Measurements from ENCODE around the gene TBC1D24. TPM values are rescaled to one million over a fixed set of nuclear protein-coding genes. Genes with fewer than 3 reads are reported as not detected.

TBC1D24 gene
- total and polyA plus RNA-seq, 11 donors = 4.0 to 19.2 (median 11.6) TPM

- ATAC-seq (peak; percentile 98 to 100 (median 98)), DNase-seq (peak; percentile 96 to 98 (median 98))
- 0 to 1% (median 1%) methylated on average over 40 to 66 of the region's 66 CpGs for WGBS, 4 donors
- H3K4me3 ChIP-seq = peak within 1 kb of the TSS; percentile 44 to 74 (median 60)
- TF ChIP-seq POLR2A (IDR thresholded peaks at IDR 0.05) = no peak
- TF ChIP-seq, protein P1, sequence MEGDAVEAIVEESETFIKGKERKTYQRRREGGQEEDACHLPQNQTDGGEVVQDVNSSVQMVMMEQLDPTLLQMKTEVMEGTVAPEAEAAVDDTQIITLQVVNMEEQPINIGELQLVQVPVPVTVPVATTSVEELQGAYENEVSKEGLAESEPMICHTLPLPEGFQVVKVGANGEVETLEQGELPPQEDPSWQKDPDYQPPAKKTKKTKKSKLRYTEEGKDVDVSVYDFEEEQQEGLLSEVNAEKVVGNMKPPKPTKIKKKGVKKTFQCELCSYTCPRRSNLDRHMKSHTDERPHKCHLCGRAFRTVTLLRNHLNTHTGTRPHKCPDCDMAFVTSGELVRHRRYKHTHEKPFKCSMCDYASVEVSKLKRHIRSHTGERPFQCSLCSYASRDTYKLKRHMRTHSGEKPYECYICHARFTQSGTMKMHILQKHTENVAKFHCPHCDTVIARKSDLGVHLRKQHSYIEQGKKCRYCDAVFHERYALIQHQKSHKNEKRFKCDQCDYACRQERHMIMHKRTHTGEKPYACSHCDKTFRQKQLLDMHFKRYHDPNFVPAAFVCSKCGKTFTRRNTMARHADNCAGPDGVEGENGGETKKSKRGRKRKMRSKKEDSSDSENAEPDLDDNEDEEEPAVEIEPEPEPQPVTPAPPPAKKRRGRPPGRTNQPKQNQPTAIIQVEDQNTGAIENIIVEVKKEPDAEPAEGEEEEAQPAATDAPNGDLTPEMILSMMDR (IDR thresholded peaks at IDR 0.05) = no peak
- H3K27me3 ChIP-seq = no peaks in the 10 kb centered on the region
- no peaks in the 10 kb centered on the region for H3K9me3 ChIP-seq
- H3K4me1 ChIP-seq = peaks cover 0 to 19% (median 10%) of the 10 kb centered on the region in 12 donors
- H3K36me3 ChIP-seq = peaks cover 0 to 11% (median 0%) of the 10 kb centered on the region in 9 donors
- intact Hi-C loops (cut with DNase I) = loop anchor here in 1 of 10 donors (1.0 kb wide), 1 partner anchor 16 kb away; no protein-coding TSS in a partner anchor
- peak within 1 kb of the TSS in 8 of 12 donors; percentile 3 to 68 (median 55) for H3K27ac ChIP-seq
Measured at GRCh38 chr16:2459647-2460390, 15.1 kb upstream of the TBC1D24 start, which contains the start of gene TEDC2. Gene TEDC2 (plus strand): TSS chr16:2460109. CDS start chr16:2460145, 36 bp downstream.

DNA sequence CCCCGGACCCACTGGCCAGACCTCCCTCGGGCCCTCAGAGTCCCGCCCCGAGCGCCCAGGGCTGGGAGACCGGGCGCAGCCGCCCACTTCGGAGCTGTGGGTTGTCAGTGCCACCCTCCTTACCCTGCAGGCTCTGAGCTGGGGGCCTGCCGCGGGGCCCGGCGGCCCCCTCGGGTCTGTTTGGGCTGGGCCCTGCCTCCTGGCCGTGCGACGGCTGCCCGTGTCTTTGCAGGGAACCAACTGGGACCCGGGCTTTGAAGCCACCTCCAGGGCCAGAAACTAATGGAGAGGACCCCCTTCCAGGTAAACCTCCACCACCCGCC is 14.6 kb upstream of the TBC1D24 start:
- H3K4me3 ChIP-seq = peak overlapping the region; percentile 44 to 74 (median 60)
- 0 to 6% (median 3%) methylated on average over 5 to 20 of the region's 20 CpGs for WGBS, 4 donors
- H3K27ac ChIP-seq = peak overlapping the region in 1 of 12 donors; percentile 67

DNA sequence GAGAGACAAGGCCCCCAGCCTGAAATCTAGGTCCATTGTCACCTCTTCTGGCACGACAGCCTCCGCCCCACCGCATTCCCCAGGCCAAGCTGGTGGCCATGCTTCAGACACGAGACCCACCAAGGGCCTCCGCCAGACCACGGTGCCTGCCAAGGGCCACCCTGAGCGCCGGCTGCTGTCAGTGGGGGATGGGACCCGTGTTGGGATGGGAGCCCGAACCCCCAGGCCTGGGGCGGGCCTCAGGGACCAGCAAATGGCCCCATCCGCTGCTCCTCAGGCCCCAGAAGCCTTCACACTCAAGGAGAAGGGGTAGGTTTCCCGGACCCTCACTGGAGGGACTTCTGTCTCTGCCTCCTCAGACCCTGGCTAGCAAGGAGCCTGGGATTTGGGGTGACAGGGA is 14.0 kb upstream of the TBC1D24 start:
- no peaks in the 10 kb centered on the region for H3K9me3 ChIP-seq
- peaks cover 0 to 11% (median 0%) of the 10 kb centered on the region in 9 donors for H3K36me3 ChIP-seq
- 80 to 85% (median 83%) methylated on average over 9 to 13 of the region's 13 CpGs for WGBS, 4 donors
- ATAC-seq (no peak), DNase-seq (no peak)
- H3K27ac ChIP-seq = no peak overlapping the region
- H3K4me3 ChIP-seq = peak overlapping the region in 1 of 12 donors; percentile 60
- peaks cover 0 to 19% (median 10%) of the 10 kb centered on the region in 12 donors for H3K4me1 ChIP-seq
- H3K27me3 ChIP-seq = no peaks in the 10 kb centered on the region
- intact Hi-C loops (cut with DNase I) = no loop called here
- TF ChIP-seq, protein P1 (IDR thresholded peaks at IDR 0.05) = no peak
- no peak for TF ChIP-seq POLR2A (IDR thresholded peaks at IDR 0.05)

More for the DNA sequence above, 14.6 kb upstream of the TBC1D24 start:
- intact Hi-C loops (cut with DNase I) = no loop called here
- Histone ChIP-seq H3K27me3 (no peaks in the 10 kb centered on the region), H3K4me1 (peaks cover 0 to 19% (median 10%) of the 10 kb centered on the region in 12 donors), H3K9me3 (no peaks in the 10 kb centered on the region), H3K36me3 (peaks cover 0 to 11% (median 0%) of the 10 kb centered on the region in 9 donors)
- ATAC-seq (no peak), DNase-seq (no peak)
- TF ChIP-seq, protein P1 (IDR thresholded peaks at IDR 0.05) = no peak
- TF ChIP-seq POLR2A (IDR thresholded peaks at IDR 0.05) = no peak

DNA sequence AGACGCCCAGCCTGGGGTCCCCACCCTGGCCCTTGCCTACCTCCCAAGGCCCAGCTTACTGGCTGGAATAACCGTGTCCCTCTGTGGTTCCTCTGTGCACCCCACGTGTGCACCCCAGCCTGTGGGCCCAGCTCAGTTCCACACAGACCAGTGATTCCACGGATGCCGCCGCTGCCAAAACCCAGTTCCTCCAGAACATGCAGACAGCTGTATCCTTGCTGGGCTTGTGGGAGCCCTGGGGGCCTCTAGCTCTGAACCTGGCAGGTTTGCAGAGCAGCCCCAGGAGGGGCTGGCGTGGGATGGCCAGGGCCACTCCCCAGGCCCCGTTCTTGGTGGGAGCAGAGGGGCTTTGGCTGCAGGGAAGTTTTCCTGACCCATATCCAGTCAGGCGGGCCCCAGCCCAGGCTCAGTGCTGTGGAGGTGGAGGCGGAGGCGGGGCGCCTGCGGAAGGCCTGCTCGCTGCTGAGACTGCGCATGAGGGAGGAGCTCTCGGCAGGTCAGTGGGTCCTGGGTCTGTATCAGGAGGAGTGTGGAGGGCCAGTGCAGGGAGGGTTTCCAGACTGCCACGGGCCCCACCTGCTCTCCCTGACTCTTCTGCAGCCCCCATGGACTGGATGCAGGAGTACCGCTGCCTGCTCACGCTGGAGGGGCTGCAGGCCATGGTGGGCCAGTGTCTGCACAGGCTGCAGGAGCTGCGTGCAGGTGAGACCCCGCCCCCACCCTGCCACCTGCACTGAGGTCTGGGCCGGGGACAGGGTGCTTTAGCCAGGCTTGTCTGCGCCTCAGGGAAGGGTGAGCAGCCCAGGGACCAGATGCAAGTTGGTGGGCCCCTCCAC is 12.7 kb upstream of the TBC1D24 start:
- TF ChIP-seq POLR2A (IDR thresholded peaks at IDR 0.05) = no peak
- TF ChIP-seq, protein P1 (IDR thresholded peaks at IDR 0.05) = no peak
- H3K4me1 ChIP-seq = peaks cover 0 to 21% (median 10%) of the 10 kb centered on the region in 12 donors
- no peak overlapping the region for H3K4me3 ChIP-seq
- H3K27me3 ChIP-seq = peaks cover 0 to 4% (median 0%) of the 10 kb centered on the region in 9 donors
- H3K36me3 ChIP-seq = peaks cover 0 to 1% (median 0%) of the 10 kb centered on the region in 9 donors
- no peaks in the 10 kb centered on the region for H3K9me3 ChIP-seq
- intact Hi-C loops (cut with DNase I) = no loop called here
- 86 to 95% (median 93%) methylated on average over 6 to 23 of the region's 23 CpGs for WGBS, 4 donors
- H3K27ac ChIP-seq = no peak overlapping the region
- DNase-seq = no peak
- ATAC-seq = no peak

All from heart left ventricle (tissue), 16 donors.